Stimulated activated naive CD8-positive, alpha-beta T cell treated with anti-CD3 and anti-CD28 coated beads, Interleukin-15, amount 100 ng/mL, for 72 hours (primary cell): ENCODE data around the gene FGF7.
"Not testable (repeated sequence)": the region's sequence is repeated elsewhere in the genome, so short reads cannot be mapped to it uniquely, and the experiment has no call there.

ENCODE experiments used
- ATAC-seq: fragments of 150-1000 bp; cut with Tn5 transposase; 2 replicates; pipeline ENCODE4 v1.10.0; 2021; ENCODE audit warnings: mild to moderate bottlenecking, moderate library complexity
- DNase-seq, 2 donors: peaks; one replicate each; pipeline ENCODE4 v3.0.0; 2021 to 2022
- H3K27ac Mint-ChIP-seq, 2 donors: one replicate each; pipeline ENCODE4 v1.8.0; 2022; ENCODE audit warnings: mild to moderate bottlenecking in 2 of 2, mixed read lengths in 2 of 2, moderate library complexity in 2 of 2
- H3K27me3 Mint-ChIP-seq: one replicate; pipeline ENCODE4 v1.8.0; 2022; ENCODE audit warnings: mixed read lengths
- H3K4me1 Mint-ChIP-seq: one replicate; pipeline ENCODE4 v1.8.0; 2022; ENCODE audit warnings: mild to moderate bottlenecking, mixed read lengths
- H3K4me3 Mint-ChIP-seq, 2 donors: one replicate each; pipeline ENCODE4 v1.8.0; 2022; ENCODE audit warnings: mild to moderate bottlenecking in 2 of 2, mixed read lengths in 2 of 2, moderate library complexity in 1 of 2
- H3K9me3 Mint-ChIP-seq, 2 donors: one replicate each; pipeline ENCODE4 v1.8.0; 2022; ENCODE audit warnings: mixed read lengths in 2 of 2

Gene FGF7

DNA sequence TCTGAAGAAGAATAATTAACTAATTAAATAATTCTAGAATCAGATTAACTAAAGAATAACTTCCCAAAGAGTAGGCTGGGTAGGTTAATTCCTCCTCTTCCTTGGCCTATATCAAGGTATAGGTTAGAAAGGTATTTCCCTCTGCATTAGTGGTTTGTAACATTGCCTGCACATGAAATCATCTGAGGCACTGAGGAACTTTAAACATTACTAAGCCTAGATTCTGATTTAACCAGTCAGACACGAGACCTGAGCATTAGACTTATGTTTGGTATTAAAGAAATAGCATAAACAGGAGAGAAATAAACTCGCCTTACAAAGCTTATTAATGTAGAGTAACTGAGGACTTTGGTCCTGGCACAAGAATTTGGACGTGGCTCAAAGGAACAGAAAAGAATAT lies 84.2 kb downstream of the FGF7 start:
- Mint-ChIP-seq H3K4me1 (no peaks in the 10 kb centered on the region), H3K27me3 (no peaks in the 10 kb centered on the region), H3K27ac (no peak overlapping the region), H3K4me3 (no peak overlapping the region), H3K9me3 (peaks cover 6 to 7% of the 10 kb centered on the region in 2 donors)
- DNase-seq (no peak), ATAC-seq (no peak)

GRCh38 chr15:49512739-49513138 lies 89.7 kb downstream of the FGF7 start:
- DNase-seq, H3K27me3 Mint-ChIP-seq, ATAC-seq, H3K27ac Mint-ChIP-seq, H3K9me3 Mint-ChIP-seq, H3K4me1 Mint-ChIP-seq, H3K4me3 Mint-ChIP-seq: not testable (repeated sequence)

DNA sequence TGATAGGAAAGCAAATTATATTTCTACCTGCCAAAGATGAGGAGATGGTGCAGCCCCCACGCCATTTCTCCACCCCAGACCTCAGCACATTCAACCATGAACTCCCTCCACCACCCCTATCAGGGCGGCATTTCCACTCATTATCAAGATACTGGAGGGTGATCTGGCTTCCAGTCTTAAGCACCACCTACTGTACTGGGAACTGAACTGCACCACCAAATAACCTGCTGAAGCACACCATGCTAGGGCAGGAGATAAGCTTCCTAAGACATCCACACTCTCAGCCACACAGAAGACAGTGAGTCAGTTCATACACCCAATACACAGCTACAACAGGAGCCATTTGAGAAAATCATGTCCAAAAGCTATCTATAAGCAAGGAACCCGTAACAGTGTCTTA lies 98.8 kb downstream of the FGF7 start:
- ATAC-seq: no peak
- no peak for DNase-seq

DNA sequence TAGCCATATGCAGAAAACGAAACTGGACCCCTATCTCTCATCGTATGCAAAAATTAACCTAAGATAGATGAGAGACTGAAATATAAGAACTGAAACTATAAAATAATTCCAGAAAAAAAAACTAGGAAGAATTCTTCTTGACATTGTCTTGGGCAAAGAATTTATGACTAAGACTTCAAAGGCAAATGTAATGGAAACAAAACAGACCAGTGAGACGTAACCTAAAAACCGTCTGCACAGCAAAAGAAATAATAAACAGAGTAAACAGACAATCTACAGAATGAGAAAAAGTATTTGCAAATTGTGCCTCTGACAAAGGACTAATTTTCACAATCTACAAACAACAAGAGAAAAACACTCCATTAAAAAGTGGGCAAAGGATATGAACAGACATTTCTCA lies 105.2 kb downstream of the FGF7 start:
- DNase-seq (no peak), ATAC-seq (no peak)
- no peaks in the 10 kb centered on the region for H3K4me1 Mint-ChIP-seq
- H3K9me3 Mint-ChIP-seq: peaks cover 16 to 20% of the 10 kb centered on the region in 2 donors
- no peak overlapping the region for H3K27ac Mint-ChIP-seq
- no peaks in the 10 kb centered on the region for H3K27me3 Mint-ChIP-seq
- H3K4me3 Mint-ChIP-seq: no peak overlapping the region

More for the DNA sequence above, 98.8 kb downstream of the FGF7 start:
- H3K4me3 Mint-ChIP-seq: no peak overlapping the region
- no peaks in the 10 kb centered on the region for H3K27me3 Mint-ChIP-seq
- no peak overlapping the region for H3K27ac Mint-ChIP-seq
- H3K9me3 Mint-ChIP-seq: peaks cover 27 to 49% of the 10 kb centered on the region in 2 donors
- H3K4me1 Mint-ChIP-seq: no peaks in the 10 kb centered on the region

DNA sequence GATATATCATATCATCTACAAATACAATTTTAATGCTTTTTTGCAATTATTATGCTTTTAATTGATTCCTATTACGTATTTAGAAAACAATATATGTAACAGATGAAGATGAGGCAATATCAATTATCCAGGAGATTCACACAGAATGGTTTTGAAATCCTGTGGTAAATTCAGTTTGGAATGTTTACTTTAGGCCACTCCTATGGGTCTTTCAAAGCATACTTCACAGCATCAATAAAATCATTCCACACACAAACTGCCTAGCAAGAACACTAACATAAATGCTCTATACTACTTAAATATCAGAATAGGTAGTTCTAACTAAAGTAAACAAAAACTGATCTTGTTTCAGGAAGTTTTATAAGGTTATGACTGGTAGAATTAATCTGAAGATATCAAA lies 107.0 kb downstream of the FGF7 start:
- Mint-ChIP-seq H3K27me3 (no peaks in the 10 kb centered on the region), H3K4me1 (no peaks in the 10 kb centered on the region), H3K27ac (no peak overlapping the region), H3K9me3 (peaks cover 16 to 26% of the 10 kb centered on the region in 2 donors), H3K4me3 (no peak overlapping the region)
- DNase-seq (no peak), ATAC-seq (no peak)
